A549 (cell line): ENCODE measurements around the gene POLQ.

Source experiments
- CEBPB ChIP-seq, 2 experiments: fragments of >200 bp in 1 of 2; sonication (Bioruptor Twin) in 1 of 2; formaldehyde crosslinking in 1 of 2; IDR thresholded peaks; 2 replicates each; pipeline ENCODE4 v1.6.1; 2012 to 2016
- CTCF ChIP-seq: fragments of >200 bp; sonication (Bioruptor Twin); formaldehyde crosslinking; IDR thresholded peaks from 3 replicates; pipeline ENCODE4 v1.5.1; 2016
- JUN ChIP-seq, 2 experiments: fragments of >200 bp; sonication (Bioruptor Twin); formaldehyde crosslinking; IDR thresholded peaks; 2 replicates in 1 of 2; 3 replicates in 1 of 2; pipeline ENCODE4 v1.6.1; 2016 to 2017

- TF ChIP-seq CTCF = no peak
- no peak for TF ChIP-seq CEBPB (IDR thresholded peaks at IDR 0.05)
- no peak for TF ChIP-seq JUN (IDR thresholded peaks at IDR 0.05)
These were observed 115.0 kb downstream of the POLQ start for GRCh38 chr3:121430664-121431215.
